Tibial nerve (tissue), 4 donors: ENCODE data around the gene CDH11.

Experiments used
- CTCF ChIP-seq, 5 experiments: fragments of 200-600 bp in 3 of 5; fragments of 450-650 bp in 2 of 5; sonication (generic) in 3 of 5; IDR thresholded peaks; one replicate each; pipeline ENCODE4 v1.5.1; 2016 to 2019; ENCODE audit warnings: antibody characterized with exemption in 5 of 5, mild to moderate bottlenecking in 3 of 5, moderate library complexity in 2 of 5
- EP300 ChIP-seq, 2 donors: sonication (generic); formaldehyde crosslinking; IDR thresholded peaks; one replicate each; pipeline ENCODE4 v1.6.1; 2017; ENCODE audit warnings: antibody characterized with exemption in 2 of 2, mild to moderate bottlenecking in 1 of 2
- POLR2A ChIP-seq, 2 donors: fragments of 450-650 bp; IDR thresholded peaks; one replicate each; pipeline ENCODE4 v1.6.1; 2017; ENCODE audit warnings: antibody characterized with exemption in 2 of 2, mild to moderate bottlenecking in 2 of 2, moderate library complexity in 2 of 2

DNA sequence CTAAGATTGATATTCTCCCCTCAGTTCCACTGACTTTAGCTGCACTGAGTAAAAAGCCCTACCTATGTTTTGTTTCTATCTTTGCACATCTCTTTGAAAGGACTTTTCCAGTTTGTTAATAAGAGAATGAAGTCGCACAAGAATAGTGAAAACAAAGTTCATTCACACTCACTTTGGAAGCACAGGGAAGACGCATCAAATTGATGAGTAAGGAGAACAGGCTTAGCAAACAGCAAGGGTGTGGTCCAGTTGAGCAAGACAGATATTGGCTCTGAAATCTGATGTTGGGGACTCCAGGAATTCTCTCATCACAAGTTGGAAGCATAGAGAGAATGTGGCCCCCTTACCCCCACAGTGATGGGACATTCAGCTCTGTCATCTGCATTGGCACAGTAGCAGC lies 221.3 kb downstream of the CDH11 start:
- no peak for TF ChIP-seq CTCF (IDR thresholded peaks at IDR 0.05)
- TF ChIP-seq EP300 (IDR thresholded peaks at IDR 0.05), result no peak
- no peak for TF ChIP-seq POLR2A (IDR thresholded peaks at IDR 0.05)
